Activated B cell treated with CpG ODN at 0.5 μM for 24 hours (primary cell): ENCODE results near the gene BRS3. TPM values are rescaled to one million over a fixed set of nuclear protein-coding genes. Genes with fewer than 3 reads are reported as not detected.
"Not testable (repeated sequence)": the region's sequence is repeated elsewhere in the genome, so short reads cannot be mapped to it uniquely, and the experiment has no call there.

Experiments
- ATAC-seq: fragments of 200-7000 bp; cut with Tn5 transposase; one replicate; pipeline ENCODE4 v1.10.0; 2021; ENCODE audit warnings: low read depth, mild to moderate bottlenecking, moderate library complexity
- CTCF ChIA-PET: fragments of 350-600 bp; sonication (Branson Sonifier 250); formaldehyde crosslinking; loops from one replicate; lab custom pipeline; 2021; ENCODE audit warnings: antibody characterized with exemption; lab: Charles Lee
- POLR2A ChIA-PET: fragments of 350-600 bp; sonication (Branson Sonifier 250); formaldehyde crosslinking; loops from one replicate; lab custom pipeline; 2021; ENCODE audit warnings: antibody characterized with exemption; lab: Charles Lee
- DNase-seq: peaks from one replicate; pipeline ENCODE4 v3.0.0; 2022
- H3K27ac Mint-ChIP-seq: one replicate; pipeline ENCODE4 v1.8.0; 2020; ENCODE audit warnings: mixed read lengths
- H3K27me3 Mint-ChIP-seq: one replicate; pipeline ENCODE4 v1.8.0; 2021; ENCODE audit warnings: mixed read lengths
- H3K36me3 Mint-ChIP-seq: one replicate; pipeline ENCODE4 v1.8.0; 2021; ENCODE audit warnings: low read depth, mixed read lengths
- H3K4me1 Mint-ChIP-seq: one replicate; pipeline ENCODE4 v1.8.0; 2021; ENCODE audit warnings: mixed read lengths
- H3K4me3 Mint-ChIP-seq: one replicate; pipeline ENCODE4 v1.8.0; 2020; ENCODE audit warnings: mild to moderate bottlenecking, mixed read lengths
- H3K9me3 Mint-ChIP-seq: one replicate; pipeline ENCODE4 v1.8.0; 2020; ENCODE audit warnings: mixed read lengths
- intact Hi-C: fragments of 100-400 bp; cut with micrococcal nuclease; formaldehyde crosslinking; loops from one replicate; pipeline ENCODE4 v1.15.1; 2024
- total RNA-seq: library from RNA; stranded (reverse); gene quantifications from 2 replicates; pipeline ENCODE4 v1.2.3, GENCODE V29; 2022
- TF ChIP-seq, protein P1 (sequence below): fragments of 200-600 bp; IDR thresholded peaks from one replicate; pipeline ENCODE4 v1.8.0; 2022; ENCODE audit warnings: antibody characterized with exemption, mild to moderate bottlenecking

BRS3 gene
- not detected in 2 replicates for total RNA-seq

DNA sequence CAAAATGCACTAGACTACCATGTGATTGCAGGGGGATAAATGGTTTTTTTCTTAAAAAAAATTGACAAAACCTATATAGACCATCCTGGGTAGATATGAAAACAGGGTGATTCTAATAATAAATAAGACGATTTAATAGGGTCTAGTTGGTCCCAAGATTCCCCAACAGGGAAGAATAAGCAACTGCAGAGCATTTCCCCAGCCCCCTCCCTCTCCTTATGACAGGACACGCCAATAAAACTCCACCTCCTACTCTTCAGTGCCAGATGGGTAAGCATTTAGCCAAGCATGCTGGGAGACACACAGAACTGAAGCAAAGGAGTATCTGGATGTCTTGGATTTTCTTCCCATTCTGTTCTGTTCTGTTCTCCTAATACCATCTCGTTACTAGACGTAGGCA lies at the start of gene BRS3:
TSS of gene BRS3 (plus strand) at position 301 of the 400 bp plus-strand sequence. CDS start 168 bp downstream, outside the sequence.
- Mint-ChIP-seq H3K27ac (no peak within 1 kb of the TSS), H3K4me1 (peaks cover 2% of the 10 kb centered on the region), H3K9me3 (no peaks in the 10 kb centered on the region), H3K36me3 (no peaks in the 10 kb centered on the region), H3K27me3 (peaks cover 19% of the 10 kb centered on the region), H3K4me3 (no peak within 1 kb of the TSS)
- intact Hi-C loops: no loop called here
- DNase-seq: no peak
- CTCF ChIA-PET: no interaction called here
- ATAC-seq: no peak
- TF ChIP-seq, protein P1, sequence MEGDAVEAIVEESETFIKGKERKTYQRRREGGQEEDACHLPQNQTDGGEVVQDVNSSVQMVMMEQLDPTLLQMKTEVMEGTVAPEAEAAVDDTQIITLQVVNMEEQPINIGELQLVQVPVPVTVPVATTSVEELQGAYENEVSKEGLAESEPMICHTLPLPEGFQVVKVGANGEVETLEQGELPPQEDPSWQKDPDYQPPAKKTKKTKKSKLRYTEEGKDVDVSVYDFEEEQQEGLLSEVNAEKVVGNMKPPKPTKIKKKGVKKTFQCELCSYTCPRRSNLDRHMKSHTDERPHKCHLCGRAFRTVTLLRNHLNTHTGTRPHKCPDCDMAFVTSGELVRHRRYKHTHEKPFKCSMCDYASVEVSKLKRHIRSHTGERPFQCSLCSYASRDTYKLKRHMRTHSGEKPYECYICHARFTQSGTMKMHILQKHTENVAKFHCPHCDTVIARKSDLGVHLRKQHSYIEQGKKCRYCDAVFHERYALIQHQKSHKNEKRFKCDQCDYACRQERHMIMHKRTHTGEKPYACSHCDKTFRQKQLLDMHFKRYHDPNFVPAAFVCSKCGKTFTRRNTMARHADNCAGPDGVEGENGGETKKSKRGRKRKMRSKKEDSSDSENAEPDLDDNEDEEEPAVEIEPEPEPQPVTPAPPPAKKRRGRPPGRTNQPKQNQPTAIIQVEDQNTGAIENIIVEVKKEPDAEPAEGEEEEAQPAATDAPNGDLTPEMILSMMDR: no peak
- POLR2A ChIA-PET: no interaction called here

DNA sequence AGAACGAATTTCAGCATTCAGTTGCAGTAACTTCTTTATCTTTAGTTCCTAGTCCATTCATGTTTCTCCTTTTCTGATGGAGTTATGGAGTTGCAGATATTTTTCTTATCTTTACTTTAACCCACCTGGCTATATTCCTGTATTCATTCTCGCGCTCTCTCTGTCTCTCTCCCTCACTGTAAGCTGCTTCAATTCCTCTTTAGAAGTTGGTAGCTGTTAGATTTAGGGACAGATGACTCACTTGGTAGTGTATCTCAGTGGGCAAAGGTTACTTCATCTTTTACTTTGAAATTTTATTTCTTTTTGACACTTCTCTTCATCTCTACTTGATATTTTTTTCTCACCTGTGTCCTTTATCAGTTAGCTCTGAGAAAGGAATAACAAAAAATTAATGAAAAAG lies 49.6 kb upstream of the BRS3 start:
- ChIA-PET POLR2A (no interaction called here), CTCF (no interaction called here)
- Mint-ChIP-seq H3K27me3 (no peaks in the 10 kb centered on the region), H3K9me3 (no peaks in the 10 kb centered on the region), H3K4me3 (no peak overlapping the region), H3K4me1 (no peaks in the 10 kb centered on the region), H3K36me3 (no peaks in the 10 kb centered on the region), H3K27ac (no peak overlapping the region)
- TF ChIP-seq, protein P1: no peak
- no peak for DNase-seq
- intact Hi-C loops: no loop called here
- ATAC-seq: no peak

DNA sequence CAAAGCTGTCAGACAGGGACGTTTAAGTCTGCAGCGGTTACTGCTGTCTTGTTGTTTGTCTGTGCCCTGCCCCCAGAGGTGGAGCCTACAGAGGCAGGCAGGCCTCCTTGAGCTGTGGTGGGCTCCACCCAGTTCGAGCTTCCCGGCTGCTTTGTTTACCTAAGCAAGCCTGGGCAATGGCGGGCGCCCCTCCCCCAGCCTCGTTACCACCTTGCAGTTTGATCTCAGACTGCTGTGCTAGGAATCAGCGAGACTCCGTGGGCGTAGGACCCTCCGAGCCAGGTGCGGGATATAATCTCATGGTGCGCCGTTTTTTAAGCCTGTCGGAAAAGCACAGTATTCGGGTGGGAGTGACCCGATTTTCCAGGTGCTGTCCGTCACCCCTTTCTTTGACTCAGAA lies 42.1 kb upstream of the BRS3 start:
- intact Hi-C loops, H3K36me3 Mint-ChIP-seq, H3K4me3 Mint-ChIP-seq, H3K27me3 Mint-ChIP-seq, CTCF ChIA-PET, H3K9me3 Mint-ChIP-seq, ATAC-seq, H3K27ac Mint-ChIP-seq, H3K4me1 Mint-ChIP-seq, POLR2A ChIA-PET, DNase-seq: not testable (repeated sequence)

DNA sequence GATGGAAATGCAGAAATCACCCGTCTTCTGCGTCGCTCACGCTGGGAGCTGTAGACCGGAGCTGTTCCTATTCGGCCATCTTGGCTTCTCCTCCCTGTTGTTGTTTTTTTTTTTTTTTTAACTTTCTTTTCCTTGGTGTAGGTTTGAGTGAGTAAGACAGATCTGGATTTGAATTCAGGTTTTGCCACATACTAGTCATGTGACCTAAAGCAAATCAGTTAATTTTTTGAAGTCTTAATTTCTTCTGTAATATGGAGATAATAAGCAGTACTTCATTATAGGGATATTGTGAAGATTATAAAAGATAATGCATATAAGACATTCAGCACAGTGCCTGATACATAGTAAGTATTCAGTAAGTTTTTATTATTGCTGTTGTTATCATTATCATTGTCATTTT lies 41.5 kb upstream of the BRS3 start:
- Mint-ChIP-seq H3K4me3 (no peak overlapping the region), H3K36me3 (no peaks in the 10 kb centered on the region), H3K9me3 (no peaks in the 10 kb centered on the region), H3K4me1 (no peaks in the 10 kb centered on the region), H3K27ac (no peak overlapping the region), H3K27me3 (no peaks in the 10 kb centered on the region)
- POLR2A ChIA-PET: no interaction called here
- TF ChIP-seq, protein P1: no peak
- ATAC-seq (no peak), DNase-seq (no peak)
- CTCF ChIA-PET: no interaction called here
- intact Hi-C loops: no loop called here

DNA sequence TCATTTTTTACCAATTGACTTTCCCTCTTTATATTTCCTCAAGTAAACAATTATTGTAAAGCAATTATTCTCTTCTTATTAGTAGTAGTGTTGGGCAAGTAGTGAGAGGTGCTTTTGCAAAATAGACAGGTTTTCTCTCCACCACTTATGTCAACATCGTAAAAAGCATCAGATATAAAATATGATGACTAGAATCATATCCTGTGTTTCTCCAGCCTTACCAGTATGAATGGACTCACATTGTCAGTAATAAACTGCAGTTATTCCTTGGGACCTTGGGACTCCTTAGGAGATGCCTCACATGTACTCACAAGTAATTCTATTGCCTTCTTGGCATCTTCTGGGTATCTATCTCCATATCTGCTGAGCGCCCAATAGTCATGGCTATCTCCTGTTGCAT lies 40.4 kb upstream of the BRS3 start:
- H3K36me3 Mint-ChIP-seq: no peaks in the 10 kb centered on the region
- ATAC-seq: no peak
- H3K9me3 Mint-ChIP-seq: no peaks in the 10 kb centered on the region
- POLR2A ChIA-PET: no interaction called here
- TF ChIP-seq, protein P1: no peak
- intact Hi-C loops: no loop called here
- no peaks in the 10 kb centered on the region for H3K4me1 Mint-ChIP-seq
- H3K27me3 Mint-ChIP-seq: no peaks in the 10 kb centered on the region
- no peak overlapping the region for H3K4me3 Mint-ChIP-seq
- H3K27ac Mint-ChIP-seq: no peak overlapping the region
- CTCF ChIA-PET: no interaction called here
- DNase-seq: no peak

DNA sequence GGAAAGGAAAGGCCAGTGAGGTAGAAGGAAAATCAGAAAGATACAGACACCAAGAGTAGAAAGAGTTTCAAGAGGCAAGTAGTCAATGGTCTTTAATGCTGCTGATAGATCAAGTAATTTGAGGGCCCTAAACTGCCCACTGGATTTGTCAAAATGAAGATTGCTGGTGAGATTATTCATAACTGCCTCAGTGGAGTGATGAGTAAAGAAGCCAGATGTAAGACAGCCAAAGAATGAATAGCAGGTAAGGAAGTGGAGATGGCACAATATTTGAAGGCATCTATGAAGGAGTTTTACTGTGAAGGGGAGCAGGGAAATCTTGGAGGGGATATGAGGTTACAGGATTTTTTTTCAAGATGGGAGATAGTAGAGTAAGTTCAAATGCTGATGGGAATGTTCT lies 39.8 kb upstream of the BRS3 start:
- Mint-ChIP-seq H3K4me1 (no peaks in the 10 kb centered on the region), H3K27ac (no peak overlapping the region), H3K4me3 (no peak overlapping the region), H3K27me3 (no peaks in the 10 kb centered on the region), H3K36me3 (no peaks in the 10 kb centered on the region), H3K9me3 (no peaks in the 10 kb centered on the region)
- POLR2A ChIA-PET: no interaction called here
- TF ChIP-seq, protein P1: no peak
- ATAC-seq: no peak
- no peak for DNase-seq
- CTCF ChIA-PET: no interaction called here
- intact Hi-C loops: no loop called here
